GM23338 (cell line): ENCODE data around the gene NNT. TPM values are rescaled to one million over a fixed set of nuclear protein-coding genes. Genes with fewer than 3 reads are reported as not detected.

ENCODE experiments used
- ATAC-seq: fragments of 200-7000 bp; cut with Tn5 transposase; 3 replicates; pipeline ENCODE4 v1.9.1; 2020
- DNase-seq: peaks from one replicate; pipeline ENCODE4 v3.0.0-alpha.2; 2015; ENCODE audit warnings: low spot score
- H2AFZ ChIP-seq: fragments of 200-600 bp; sonication (generic); 2 replicates; pipeline ENCODE4 v1.8.0; 2016; ENCODE audit warnings: antibody characterized with exemption, mild to moderate bottlenecking, moderate library complexity
- H3F3A ChIP-seq: fragments of 200-600 bp; sonication (generic); replicated peaks from 2 replicates; pipeline ENCODE4 v1.8.0; 2017; ENCODE audit warnings: antibody characterized with exemption, mixed run types, low read depth
- H3K27ac ChIP-seq: fragments of 200-600 bp; sonication (generic); 2 replicates; pipeline ENCODE4 v1.6.1; 2016; ENCODE audit warnings: low read depth
- H3K27me3 ChIP-seq: fragments of 200-600 bp; sonication (generic); 2 replicates; pipeline ENCODE4 v1.8.0; 2016; ENCODE audit warnings: mild to moderate bottlenecking, mixed run types, moderate library complexity; ENCODE audit not compliant: insufficient read depth
- H3K36me3 ChIP-seq: fragments of 200-600 bp; sonication (generic); 2 replicates; pipeline ENCODE4 v1.8.0; 2016; ENCODE audit warnings: mild to moderate bottlenecking; ENCODE audit not compliant: insufficient read depth
- H3K4me1 ChIP-seq: fragments of 200-600 bp; sonication (generic); 2 replicates; pipeline ENCODE4 v1.8.0; 2016; ENCODE audit warnings: mild to moderate bottlenecking, moderate library complexity; ENCODE audit not compliant: insufficient read depth
- H3K4me2 ChIP-seq: fragments of 200-600 bp; sonication (generic); 2 replicates; pipeline ENCODE4 v1.7.1; 2017; ENCODE audit warnings: mixed run types
- H3K4me3 ChIP-seq: fragments of 200-600 bp; sonication (generic); 2 replicates; pipeline ENCODE4 v1.6.1; 2016; ENCODE audit warnings: mixed run types
- H3K79me2 ChIP-seq: fragments of 200-600 bp; sonication (generic); replicated peaks from 2 replicates; pipeline ENCODE4 v1.8.0; 2017; ENCODE audit warnings: mild to moderate bottlenecking; ENCODE audit not compliant: insufficient read depth
- H3K9me2 ChIP-seq: fragments of 200-600 bp; sonication (generic); 2 replicates; pipeline ENCODE4 v1.8.0; 2017; ENCODE audit not compliant: insufficient read depth
- H4K20me1 ChIP-seq: fragments of 200-600 bp; sonication (generic); replicated peaks from 2 replicates; pipeline ENCODE4 v1.8.0; 2017; ENCODE audit warnings: mild to moderate bottlenecking; ENCODE audit not compliant: insufficient read depth
- H3K27ac Mint-ChIP-seq: 2 replicates; pipeline ENCODE4 v1.8.0; 2020; ENCODE audit warnings: inconsistent platforms, mild to moderate bottlenecking, moderate library complexity, mixed read lengths
- H3K27me3 Mint-ChIP-seq: 3 replicates; pipeline ENCODE4 v1.8.0; 2022; ENCODE audit warnings: low read depth, mild to moderate bottlenecking, moderate library complexity, mixed read lengths, inconsistent platforms; ENCODE audit not compliant: insufficient read depth, poor library complexity
- H3K36me3 Mint-ChIP-seq: 3 replicates; pipeline ENCODE4 v1.8.0; 2021; ENCODE audit warnings: low read depth, mild to moderate bottlenecking, inconsistent platforms, moderate library complexity, mixed read lengths
- H3K4me1 Mint-ChIP-seq: 3 replicates; pipeline ENCODE4 v1.8.0; 2020; ENCODE audit warnings: mild to moderate bottlenecking, inconsistent platforms, mixed read lengths
- H3K4me3 Mint-ChIP-seq: 3 replicates; pipeline ENCODE4 v1.8.0; 2021; ENCODE audit warnings: moderate library complexity, mild to moderate bottlenecking, inconsistent platforms, mixed read lengths
- H3K9me3 Mint-ChIP-seq: 3 replicates; pipeline ENCODE4 v1.8.0; 2020; ENCODE audit warnings: moderate library complexity, mild to moderate bottlenecking, inconsistent platforms, mixed read lengths
- CREB1 ChIP-seq: fragments of 250-450 bp; sonication (Bioruptor Pico); IDR thresholded peaks from 2 replicates; pipeline ENCODE4 v1.5.0; 2020; ENCODE audit warnings: low read depth, mild to moderate bottlenecking, moderate library complexity
- ETS1 ChIP-seq: IDR thresholded peaks from 2 replicates; pipeline ENCODE4 v1.6.1; 2016; ENCODE audit warnings: antibody characterized with exemption
- EZH2 ChIP-seq: fragments of 200-600 bp; sonication (generic); IDR thresholded peaks from one replicate; pipeline ENCODE4 v1.8.0; 2017; ENCODE audit warnings: antibody characterized with exemption, mild to moderate bottlenecking, low read depth; ENCODE audit not compliant: unreplicated experiment
- EZH2phosphoT487 ChIP-seq: fragments of 200-600 bp; sonication (generic); IDR thresholded peaks from one replicate; pipeline ENCODE4 v1.8.1; 2018; ENCODE audit warnings: antibody characterized with exemption; ENCODE audit not compliant: unreplicated experiment
- NANOG ChIP-seq: IDR thresholded peaks from 2 replicates; pipeline ENCODE4 v1.6.1; 2016; ENCODE audit warnings: antibody characterized with exemption, borderline replicate concordance
- POLR2AphosphoS5 ChIP-seq: IDR thresholded peaks from 2 replicates; pipeline ENCODE4 v1.6.1; 2016; ENCODE audit warnings: antibody characterized with exemption, low read depth
- REST ChIP-seq: IDR thresholded peaks from one replicate; pipeline ENCODE4 v1.6.1; 2018; ENCODE audit warnings: antibody characterized with exemption; ENCODE audit not compliant: unreplicated experiment
- STAT1 ChIP-seq: IDR thresholded peaks from one replicate; pipeline ENCODE4 v1.6.1; 2016; ENCODE audit warnings: antibody characterized with exemption; ENCODE audit not compliant: unreplicated experiment
- ZNF331 ChIP-seq: fragments of 250-450 bp; sonication (Bioruptor Pico); IDR thresholded peaks from 2 replicates; pipeline ENCODE4 v1.5.0; 2020; ENCODE audit warnings: low read depth, mild to moderate bottlenecking, moderate library complexity
- polyA plus RNA-seq: library from polyadenylated mRNA; unstranded; fragments of >200 nt; fragmentation: Nextera tagmentation; extraction: Ambion mirVana; gene quantifications from 2 replicates; pipeline ENCODE4 v1.2.1, GENCODE V29; 2016
- total RNA-seq: library from RNA; depleted of rRNA; stranded (reverse); fragments of >200 nt; shearing (Covaris generic); gene quantifications from 2 replicates; pipeline ENCODE4 v1.2.3, GENCODE V29; 2014
- TF ChIP-seq, protein P1 (sequence below), 2 experiments: fragments of 200-600 bp in 1 of 2; sonication (generic) in 1 of 2; conservative IDR thresholded peaks; 2 replicates each; pipeline versions ENCODE4 v1.5.1 to v1.6.1; 2016 to 2017; ENCODE audit warnings: antibody characterized with exemption in 2 of 2, low read depth in 2 of 2, mild to moderate bottlenecking in 2 of 2, moderate library complexity in 1 of 2
- TF ChIP-seq, protein P2 (sequence below): fragments of 250-450 bp; sonication (Bioruptor Pico); IDR thresholded peaks from 2 replicates; pipeline ENCODE4 v1.5.0; 2020; ENCODE audit warnings: mild to moderate bottlenecking, moderate library complexity

The NNT gene
- total and polyA plus RNA-seq, 2 experiments from 2014 or later: 10.8 to 15.9 TPM

DNA sequence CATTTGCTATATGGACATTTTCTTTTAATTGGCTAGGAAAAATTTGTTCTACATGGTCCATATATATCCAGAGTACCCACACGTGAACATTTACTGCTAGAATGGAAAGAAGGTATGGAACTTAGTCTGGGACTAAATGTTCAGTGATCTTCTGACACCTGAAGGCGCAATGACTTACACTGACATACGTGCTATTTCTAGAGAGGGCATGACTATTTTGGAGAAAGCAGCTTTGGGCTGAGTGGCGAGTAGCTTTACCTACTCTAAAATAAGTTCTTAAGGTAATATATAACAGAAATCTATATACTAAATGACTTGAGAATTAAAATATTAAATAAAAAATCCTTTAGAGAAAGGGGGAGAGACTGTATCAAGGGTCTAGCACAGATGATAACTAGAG lies 10.4 kb downstream of the NNT start (continued):
- TF ChIP-seq REST (no peak), EZH2phosphoT487 (no peak), CREB1 (CRISPR knock-in tag) (no peak), ETS1 (no peak)

DNA sequence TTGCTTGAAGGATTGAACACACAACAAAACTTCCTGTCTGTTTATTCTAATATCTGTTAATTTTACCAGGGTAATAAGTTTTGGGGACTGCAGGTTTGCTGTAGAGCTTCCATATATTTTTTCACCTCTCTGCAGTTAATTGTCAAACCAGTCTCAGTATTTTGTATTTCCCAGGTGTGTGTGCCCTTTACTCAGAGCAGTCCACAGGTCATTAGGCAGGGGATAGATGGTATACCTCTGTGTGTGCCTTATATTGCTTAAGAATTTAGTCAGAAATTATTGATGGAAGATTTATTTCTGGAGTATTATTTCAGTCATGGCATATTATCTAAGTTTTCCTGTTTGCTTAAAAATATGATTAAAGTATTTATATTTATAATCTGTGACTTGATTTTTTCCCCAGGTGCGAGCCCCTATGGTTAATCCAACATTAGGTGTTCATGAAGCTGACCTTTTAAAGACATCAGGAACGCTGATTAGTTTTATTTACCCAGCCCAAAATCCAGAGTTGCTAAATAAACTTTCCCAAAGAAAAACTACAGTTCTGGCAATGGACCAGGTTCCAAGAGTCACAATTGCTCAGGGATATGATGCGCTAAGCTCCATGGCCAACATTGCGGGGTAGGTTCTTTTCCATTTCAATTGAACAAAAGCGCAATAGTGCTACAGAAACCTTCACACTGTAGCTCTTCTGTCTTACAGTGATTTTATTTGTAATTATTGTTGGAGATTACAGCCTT lies 12.6 kb downstream of the NNT start:
- Mint-ChIP-seq H3K27ac (no peak overlapping the region), H3K9me3 (no peaks in the 10 kb centered on the region), H3K36me3 (no peaks in the 10 kb centered on the region; the same call in 2 of the 3 replicates), H3K4me3 (no peak overlapping the region), H3K27me3 (no peaks in the 10 kb centered on the region), H3K4me1 (no peaks in the 10 kb centered on the region; the same call in 2 of the 3 replicates)
- H2AFZ ChIP-seq: no peak overlapping the region
- H4K20me1 ChIP-seq: no peaks in the 10 kb centered on the region
- no peaks in the 10 kb centered on the region for H3K4me1 ChIP-seq
- no peak for ATAC-seq
- no peaks in the 10 kb centered on the region for H3F3A ChIP-seq
- H3K9me2 ChIP-seq: no peaks in the 10 kb centered on the region
- H3K79me2 ChIP-seq: no peaks in the 10 kb centered on the region
- H3K36me3 ChIP-seq: no peaks in the 10 kb centered on the region
- no peak for DNase-seq
- no peak overlapping the region for H3K4me2 ChIP-seq
- H3K27ac ChIP-seq: no peak overlapping the region
- H3K4me3 ChIP-seq: no peak overlapping the region
- no peaks in the 10 kb centered on the region for H3K27me3 ChIP-seq
- TF ChIP-seq ZNF331 (CRISPR knock-in tag) (no peak), NANOG (no peak), STAT1 (no peak), POLR2AphosphoS5 (no peak), CREB1 (CRISPR knock-in tag) (no peak), EZH2 (no peak)
- TF ChIP-seq, protein P1, sequence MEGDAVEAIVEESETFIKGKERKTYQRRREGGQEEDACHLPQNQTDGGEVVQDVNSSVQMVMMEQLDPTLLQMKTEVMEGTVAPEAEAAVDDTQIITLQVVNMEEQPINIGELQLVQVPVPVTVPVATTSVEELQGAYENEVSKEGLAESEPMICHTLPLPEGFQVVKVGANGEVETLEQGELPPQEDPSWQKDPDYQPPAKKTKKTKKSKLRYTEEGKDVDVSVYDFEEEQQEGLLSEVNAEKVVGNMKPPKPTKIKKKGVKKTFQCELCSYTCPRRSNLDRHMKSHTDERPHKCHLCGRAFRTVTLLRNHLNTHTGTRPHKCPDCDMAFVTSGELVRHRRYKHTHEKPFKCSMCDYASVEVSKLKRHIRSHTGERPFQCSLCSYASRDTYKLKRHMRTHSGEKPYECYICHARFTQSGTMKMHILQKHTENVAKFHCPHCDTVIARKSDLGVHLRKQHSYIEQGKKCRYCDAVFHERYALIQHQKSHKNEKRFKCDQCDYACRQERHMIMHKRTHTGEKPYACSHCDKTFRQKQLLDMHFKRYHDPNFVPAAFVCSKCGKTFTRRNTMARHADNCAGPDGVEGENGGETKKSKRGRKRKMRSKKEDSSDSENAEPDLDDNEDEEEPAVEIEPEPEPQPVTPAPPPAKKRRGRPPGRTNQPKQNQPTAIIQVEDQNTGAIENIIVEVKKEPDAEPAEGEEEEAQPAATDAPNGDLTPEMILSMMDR (conservative IDR thresholded peaks at IDR 0.05; ENCODE audit: low read depth in 2 of 2): no peak
- TF ChIP-seq, protein P2, sequence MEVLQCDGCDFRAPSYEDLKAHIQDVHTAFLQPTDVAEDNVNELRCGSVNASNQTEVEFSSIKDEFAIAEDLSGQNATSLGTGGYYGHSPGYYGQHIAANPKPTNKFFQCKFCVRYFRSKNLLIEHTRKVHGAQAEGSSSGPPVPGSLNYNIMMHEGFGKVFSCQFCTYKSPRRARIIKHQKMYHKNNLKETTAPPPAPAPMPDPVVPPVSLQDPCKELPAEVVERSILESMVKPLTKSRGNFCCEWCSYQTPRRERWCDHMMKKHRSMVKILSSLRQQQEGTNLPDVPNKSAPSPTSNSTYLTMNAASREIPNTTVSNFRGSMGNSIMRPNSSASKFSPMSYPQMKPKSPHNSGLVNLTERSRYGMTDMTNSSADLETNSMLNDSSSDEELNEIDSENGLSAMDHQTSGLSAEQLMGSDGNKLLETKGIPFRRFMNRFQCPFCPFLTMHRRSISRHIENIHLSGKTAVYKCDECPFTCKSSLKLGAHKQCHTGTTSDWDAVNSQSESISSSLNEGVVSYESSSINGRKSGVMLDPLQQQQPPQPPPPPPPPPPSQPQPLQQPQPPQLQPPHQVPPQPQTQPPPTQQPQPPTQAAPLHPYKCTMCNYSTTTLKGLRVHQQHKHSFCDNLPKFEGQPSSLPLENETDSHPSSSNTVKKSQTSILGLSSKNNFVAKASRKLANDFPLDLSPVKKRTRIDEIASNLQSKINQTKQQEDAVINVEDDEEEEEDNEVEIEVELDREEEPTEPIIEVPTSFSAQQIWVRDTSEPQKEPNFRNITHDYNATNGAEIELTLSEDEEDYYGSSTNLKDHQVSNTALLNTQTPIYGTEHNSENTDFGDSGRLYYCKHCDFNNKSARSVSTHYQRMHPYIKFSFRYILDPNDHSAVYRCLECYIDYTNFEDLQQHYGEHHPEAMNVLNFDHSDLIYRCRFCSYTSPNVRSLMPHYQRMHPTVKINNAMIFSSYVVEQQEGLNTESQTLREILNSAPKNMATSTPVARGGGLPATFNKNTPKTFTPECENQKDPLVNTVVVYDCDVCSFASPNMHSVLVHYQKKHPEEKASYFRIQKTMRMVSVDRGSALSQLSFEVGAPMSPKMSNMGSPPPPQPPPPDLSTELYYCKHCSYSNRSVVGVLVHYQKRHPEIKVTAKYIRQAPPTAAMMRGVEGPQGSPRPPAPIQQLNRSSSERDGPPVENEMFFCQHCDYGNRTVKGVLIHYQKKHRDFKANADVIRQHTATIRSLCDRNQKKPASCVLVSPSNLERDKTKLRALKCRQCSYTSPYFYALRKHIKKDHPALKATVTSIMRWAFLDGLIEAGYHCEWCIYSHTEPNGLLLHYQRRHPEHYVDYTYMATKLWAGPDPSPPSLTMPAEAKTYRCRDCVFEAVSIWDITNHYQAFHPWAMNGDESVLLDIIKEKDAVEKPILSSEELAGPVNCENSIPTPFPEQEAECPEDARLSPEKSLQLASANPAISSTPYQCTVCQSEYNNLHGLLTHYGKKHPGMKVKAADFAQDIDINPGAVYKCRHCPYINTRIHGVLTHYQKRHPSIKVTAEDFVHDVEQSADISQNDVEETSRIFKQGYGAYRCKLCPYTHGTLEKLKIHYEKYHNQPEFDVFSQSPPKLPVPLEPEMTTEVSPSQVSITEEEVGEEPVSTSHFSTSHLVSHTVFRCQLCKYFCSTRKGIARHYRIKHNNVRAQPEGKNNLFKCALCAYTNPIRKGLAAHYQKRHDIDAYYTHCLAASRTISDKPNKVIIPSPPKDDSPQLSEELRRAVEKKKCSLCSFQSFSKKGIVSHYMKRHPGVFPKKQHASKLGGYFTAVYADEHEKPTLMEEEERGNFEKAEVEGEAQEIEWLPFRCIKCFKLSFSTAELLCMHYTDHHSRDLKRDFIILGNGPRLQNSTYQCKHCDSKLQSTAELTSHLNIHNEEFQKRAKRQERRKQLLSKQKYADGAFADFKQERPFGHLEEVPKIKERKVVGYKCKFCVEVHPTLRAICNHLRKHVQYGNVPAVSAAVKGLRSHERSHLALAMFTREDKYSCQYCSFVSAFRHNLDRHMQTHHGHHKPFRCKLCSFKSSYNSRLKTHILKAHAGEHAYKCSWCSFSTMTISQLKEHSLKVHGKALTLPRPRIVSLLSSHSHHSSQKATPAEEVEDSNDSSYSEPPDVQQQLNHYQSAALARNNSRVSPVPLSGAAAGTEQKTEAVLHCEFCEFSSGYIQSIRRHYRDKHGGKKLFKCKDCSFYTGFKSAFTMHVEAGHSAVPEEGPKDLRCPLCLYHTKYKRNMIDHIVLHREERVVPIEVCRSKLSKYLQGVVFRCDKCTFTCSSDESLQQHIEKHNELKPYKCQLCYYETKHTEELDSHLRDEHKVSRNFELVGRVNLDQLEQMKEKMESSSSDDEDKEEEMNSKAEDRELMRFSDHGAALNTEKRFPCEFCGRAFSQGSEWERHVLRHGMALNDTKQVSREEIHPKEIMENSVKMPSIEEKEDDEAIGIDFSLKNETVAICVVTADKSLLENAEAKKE (CRISPR knock-in tag): no peak
